ENCODE data around the gene RNF213.
A peak's percentile ranks its signal among the peaks of the same experiment; 100 is the strongest.
"Not testable (repeated sequence)": the region's sequence is repeated elsewhere in the genome, so short reads cannot be mapped to it uniquely, and the experiment has no call there.

The RNF213 gene

GRCh38 chr17:80253631-80254395, 6.8 kb upstream of the RNF213 start:
- DNase-seq = no peak

- peak; percentile 94 for DNase-seq
Measured at GRCh38 chr17:80254396-80255251, 6.0 kb upstream of the RNF213 start.

- DNase-seq = no peak
Measured at GRCh38 chr17:80256034-80256350, 4.7 kb upstream of the RNF213 start.

GRCh38 chr17:80257716-80258213, 2.9 kb upstream of the RNF213 start:
- DNase-seq = no peak

GRCh38 chr17:80258296-80258695, 2.4 kb upstream of the RNF213 start:
- not testable (repeated sequence) for DNase-seq

GRCh38 chr17:80259457-80260068, 1.1 kb upstream of the RNF213 start:
- no peak for DNase-seq

- peak; percentile 80 for DNase-seq
Measured at GRCh38 chr17:80260069-80260535, 550 bp upstream of the RNF213 start.

GRCh38 chr17:80261159-80261894, 675 bp downstream of the RNF213 start:
- DNase-seq = peak; percentile 49

GRCh38 chr17:80261895-80262279, 1.2 kb downstream of the RNF213 start:
- DNase-seq = no peak

- no peak for DNase-seq
Measured at GRCh38 chr17:80262291-80262690, 1.6 kb downstream of the RNF213 start.

GRCh38 chr17:80262775-80263244, 2.2 kb downstream of the RNF213 start:
- no peak for DNase-seq

- DNase-seq = peak; percentile 98
Measured at GRCh38 chr17:80263253-80264204, 2.9 kb downstream of the RNF213 start.

GRCh38 chr17:80264205-80265075, 3.8 kb downstream of the RNF213 start:
- peak; percentile 40 for DNase-seq

- DNase-seq = no peak
Measured at GRCh38 chr17:80265205-80266068, 4.8 kb downstream of the RNF213 start.

GRCh38 chr17:80267391-80267790, 6.7 kb downstream of the RNF213 start:
- no peak for DNase-seq

- no peak for DNase-seq
Measured at GRCh38 chr17:80268427-80268826, 7.8 kb downstream of the RNF213 start.

- no peak for DNase-seq
Measured at GRCh38 chr17:80269405-80269807, 8.8 kb downstream of the RNF213 start.

GRCh38 chr17:80270104-80270503, 9.5 kb downstream of the RNF213 start:
- DNase-seq = no peak

GRCh38 chr17:80270836-80271235, 10.2 kb downstream of the RNF213 start:
- no peak for DNase-seq
